Measurements from ENCODE around the gene MTHFD1.

- no peak for TF ChIP-seq POLR2A (IDR thresholded peaks at IDR 0.05)
- no peak for TF ChIP-seq CTCF (IDR thresholded peaks at IDR 0.05)
Observed at GRCh38 chr14:64442300-64442988, 54.3 kb downstream of the MTHFD1 start.
